ENCODE data around the gene PAK4.

Gene PAK4

DNA sequence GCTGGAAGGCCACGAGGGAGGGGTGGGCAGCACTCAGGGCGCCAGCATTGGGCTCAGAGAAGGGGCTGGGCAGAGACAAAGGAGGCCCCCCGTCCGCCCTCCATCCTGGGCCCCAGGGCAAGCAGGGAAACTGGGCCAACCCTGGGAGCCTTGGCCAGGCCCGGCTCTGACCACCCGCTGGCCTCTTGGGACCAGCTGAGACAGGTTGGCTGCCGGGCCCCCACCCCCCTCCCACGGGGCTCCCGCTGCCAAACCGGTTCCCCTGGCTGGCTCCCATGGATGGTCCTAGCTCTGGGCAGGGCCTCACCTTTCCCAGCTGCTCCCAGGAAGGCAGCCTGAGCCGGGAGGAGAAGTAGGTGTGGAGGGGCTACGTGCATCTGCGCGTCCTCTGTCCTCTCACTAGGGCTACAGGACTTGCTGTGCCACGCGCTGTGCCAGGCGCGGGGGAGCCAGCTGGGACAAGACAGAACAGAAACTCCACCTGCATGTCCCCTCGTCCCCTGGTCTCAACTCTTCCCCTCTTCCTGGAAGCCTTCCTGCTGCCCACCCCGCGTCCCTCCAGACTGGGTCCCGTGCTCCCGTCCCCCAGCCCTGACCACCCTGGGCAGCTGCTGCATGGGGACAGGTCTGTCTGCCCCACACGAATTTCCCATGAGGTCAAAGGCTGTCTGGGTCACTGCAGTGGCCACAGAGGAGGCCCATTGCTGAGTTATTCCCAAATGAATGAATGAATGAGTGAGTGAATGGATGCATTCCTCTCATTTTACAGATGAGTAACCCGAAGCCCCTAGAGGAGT lies 42.1 kb downstream of the PAK4 start:
- DNase-seq, result no peak

DNA sequence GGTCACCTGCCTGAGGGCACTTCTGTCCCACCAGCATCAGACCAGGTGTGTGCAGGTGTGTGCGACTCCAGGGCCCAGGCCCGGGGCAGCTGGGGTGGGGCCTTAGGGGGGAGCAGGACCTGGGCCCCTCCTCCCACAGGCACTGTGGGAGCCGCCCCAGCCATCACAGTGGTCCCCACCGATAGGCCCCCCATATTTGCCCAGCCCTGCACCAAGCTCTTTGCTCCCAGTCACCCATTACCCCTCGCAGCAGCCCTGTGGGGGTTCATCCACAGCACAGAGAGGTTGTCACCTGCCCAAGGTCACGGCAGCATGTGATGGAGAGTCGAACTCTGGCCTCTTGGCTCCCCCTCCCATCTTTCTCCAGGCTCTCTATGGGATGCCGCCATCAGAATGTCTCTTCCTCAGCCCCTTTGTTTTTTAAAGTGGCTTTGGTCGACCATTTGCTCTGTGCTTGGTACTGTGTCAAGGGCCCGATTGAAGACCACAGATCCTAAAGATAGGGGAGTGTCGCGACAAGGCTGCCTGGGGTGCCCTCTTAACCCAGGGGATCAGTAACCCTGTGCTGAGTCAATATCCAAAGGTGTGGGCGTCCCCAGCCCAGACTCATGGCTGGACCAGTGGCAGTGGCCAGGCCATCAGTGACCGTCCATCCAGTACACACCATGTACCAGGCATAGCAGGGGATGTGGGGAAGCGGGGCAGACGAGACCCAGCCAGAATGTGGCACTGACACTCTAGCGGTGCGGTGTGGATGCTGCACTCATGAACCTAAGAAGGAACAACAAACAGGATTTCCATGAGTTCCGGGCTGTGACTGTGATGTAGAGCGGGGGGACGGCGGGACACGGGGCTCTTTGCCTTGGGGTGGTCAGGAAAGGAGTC lies 42.9 kb downstream of the PAK4 start:
- DNase-seq, result no peak

DNA sequence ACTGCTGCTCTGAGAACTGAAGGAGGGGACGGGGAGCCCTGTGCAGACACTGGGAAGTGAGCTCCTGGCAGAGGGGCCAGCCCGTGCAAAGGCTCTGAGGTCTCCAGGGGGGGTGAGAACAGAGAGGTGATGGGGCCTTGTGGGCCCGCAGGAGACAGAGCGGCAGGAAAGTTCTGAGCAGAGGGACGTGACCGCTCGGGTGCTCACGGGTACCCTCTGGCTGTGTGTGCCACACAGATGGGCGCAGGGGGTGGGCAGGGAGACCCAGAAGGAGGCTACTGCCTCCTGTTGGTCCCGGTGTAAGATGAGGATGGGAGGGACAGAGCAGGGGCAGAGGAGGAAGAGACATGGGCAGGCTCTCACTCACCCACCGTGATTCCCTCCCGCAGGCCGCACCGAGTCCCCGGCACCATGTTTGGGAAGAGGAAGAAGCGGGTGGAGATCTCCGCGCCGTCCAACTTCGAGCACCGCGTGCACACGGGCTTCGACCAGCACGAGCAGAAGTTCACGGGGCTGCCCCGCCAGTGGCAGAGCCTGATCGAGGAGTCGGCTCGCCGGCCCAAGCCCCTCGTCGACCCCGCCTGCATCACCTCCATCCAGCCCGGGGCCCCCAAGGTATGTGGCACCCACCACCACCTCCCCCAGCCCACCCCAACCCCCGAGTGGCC lies 43.7 kb downstream of the PAK4 start:
- DNase-seq, result no peak

- no peak for DNase-seq
These were observed 45.0 kb downstream of the PAK4 start for GRCh38 chr19:39170386-39171231.

GRCh38 chr19:39171479-39172465 lies 46.2 kb downstream of the PAK4 start:
- DNase-seq, result no peak

DNA sequence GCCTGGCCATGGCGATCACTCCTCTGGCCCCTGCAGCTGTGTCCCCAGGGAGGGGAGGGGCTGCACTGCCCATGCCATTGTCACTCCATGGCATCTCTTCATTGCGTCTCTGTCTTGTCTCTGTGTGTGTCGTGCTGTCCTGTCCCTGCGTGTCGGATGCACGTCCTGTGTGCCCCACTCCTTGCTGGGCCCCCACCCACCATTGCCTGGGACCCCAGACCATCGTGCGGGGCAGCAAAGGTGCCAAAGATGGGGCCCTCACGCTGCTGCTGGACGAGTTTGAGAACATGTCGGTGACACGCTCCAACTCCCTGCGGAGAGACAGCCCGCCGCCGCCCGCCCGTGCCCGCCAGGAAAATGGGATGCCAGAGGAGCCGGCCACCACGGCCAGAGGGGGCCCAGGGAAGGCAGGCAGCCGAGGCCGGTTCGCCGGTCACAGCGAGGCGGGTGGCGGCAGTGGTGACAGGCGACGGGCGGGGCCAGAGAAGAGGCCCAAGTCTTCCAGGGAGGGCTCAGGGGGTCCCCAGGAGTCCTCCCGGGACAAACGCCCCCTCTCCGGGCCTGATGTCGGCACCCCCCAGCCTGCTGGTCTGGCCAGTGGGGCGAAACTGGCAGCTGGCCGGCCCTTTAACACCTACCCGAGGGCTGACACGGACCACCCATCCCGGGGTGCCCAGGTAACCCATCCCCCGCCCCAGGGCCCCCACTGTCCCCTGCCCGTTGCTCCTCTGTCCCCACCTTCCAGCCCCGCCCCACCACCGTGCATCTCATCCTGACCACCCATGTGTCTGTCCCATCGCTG lies 47.3 kb downstream of the PAK4 start:
- DNase-seq, result no peak

DNA sequence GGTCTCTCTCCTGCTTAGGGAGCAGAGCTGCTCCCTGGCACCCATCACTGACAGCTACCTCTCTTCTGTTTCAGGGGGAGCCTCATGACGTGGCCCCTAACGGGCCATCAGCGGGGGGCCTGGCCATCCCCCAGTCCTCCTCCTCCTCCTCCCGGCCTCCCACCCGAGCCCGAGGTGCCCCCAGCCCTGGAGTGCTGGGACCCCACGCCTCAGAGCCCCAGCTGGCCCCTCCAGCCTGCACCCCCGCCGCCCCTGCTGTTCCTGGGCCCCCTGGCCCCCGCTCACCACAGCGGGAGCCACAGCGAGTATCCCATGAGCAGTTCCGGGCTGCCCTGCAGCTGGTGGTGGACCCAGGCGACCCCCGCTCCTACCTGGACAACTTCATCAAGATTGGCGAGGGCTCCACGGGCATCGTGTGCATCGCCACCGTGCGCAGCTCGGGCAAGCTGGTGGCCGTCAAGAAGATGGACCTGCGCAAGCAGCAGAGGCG lies 48.0 kb downstream of the PAK4 start:
- no peak for DNase-seq

GRCh38 chr19:39174142-39174541 lies 48.6 kb downstream of the PAK4 start:
- DNase-seq, result no peak

DNA sequence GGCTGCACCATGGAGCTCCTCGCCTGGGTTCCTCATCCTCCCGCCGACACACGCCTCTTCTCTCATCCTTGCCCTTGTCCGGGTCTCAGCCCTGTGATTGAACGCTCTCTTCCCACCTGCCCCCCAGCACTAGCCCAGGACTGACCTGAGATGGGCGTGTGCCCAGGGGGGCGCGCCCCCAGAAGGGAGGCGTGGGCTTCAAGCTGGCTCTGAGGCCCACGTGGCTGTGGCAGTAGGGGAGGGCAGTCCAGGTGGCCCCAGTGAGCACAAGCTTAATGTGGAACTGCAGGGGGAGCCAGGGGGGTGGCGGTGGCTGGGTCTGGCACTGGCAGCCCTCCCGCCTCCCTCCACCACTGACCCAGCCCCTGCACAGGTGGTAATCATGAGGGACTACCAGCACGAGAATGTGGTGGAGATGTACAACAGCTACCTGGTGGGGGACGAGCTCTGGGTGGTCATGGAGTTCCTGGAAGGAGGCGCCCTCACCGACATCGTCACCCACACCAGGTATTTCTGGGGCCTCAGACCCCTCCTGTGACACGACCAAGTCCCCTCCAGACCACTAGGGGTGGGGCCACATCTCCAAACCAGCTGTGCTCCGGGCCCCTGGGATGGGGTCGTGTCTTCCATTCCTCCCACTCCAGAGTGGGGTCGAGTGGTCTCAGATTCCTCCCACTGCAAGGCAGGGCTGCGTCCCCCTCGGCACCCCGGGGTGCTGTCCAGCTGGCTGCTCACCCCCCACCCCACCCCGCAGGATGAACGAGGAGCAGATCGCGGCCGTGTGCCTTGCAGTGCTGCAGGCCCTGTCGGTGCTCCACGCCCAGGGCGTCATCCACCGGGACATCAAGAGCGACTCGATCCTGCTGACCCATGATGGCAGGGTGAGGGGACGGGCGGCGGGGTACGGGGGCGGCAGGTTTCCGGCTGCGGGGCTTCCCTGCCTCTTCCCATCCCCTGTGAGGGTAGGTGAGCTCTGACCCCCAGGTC lies 49.3 kb downstream of the PAK4 start:
- no peak for DNase-seq

DNA sequence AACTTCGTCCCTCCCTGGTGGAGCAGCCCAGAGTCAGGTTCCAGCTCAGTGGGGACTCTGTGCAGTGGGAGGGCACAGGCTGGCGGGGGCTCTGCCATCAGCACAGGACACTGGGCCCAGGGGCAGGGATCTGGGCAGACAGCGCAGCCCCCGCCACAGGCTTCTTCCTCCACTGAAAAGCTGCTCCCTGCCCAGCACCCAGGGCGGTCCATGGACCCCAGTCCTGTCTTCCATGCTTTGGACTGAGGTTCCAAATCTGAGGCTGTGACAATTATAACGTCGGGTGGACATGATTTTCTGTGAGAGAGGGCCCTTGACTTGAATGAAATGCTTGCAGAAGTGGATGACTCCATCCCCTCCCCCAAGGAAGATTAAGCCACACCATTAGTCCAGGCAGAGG lies 50.0 kb downstream of the PAK4 start:
- DNase-seq, result no peak

GRCh38 chr19:39177110-39177699 lies 51.6 kb downstream of the PAK4 start:
- DNase-seq, result no peak

DNA sequence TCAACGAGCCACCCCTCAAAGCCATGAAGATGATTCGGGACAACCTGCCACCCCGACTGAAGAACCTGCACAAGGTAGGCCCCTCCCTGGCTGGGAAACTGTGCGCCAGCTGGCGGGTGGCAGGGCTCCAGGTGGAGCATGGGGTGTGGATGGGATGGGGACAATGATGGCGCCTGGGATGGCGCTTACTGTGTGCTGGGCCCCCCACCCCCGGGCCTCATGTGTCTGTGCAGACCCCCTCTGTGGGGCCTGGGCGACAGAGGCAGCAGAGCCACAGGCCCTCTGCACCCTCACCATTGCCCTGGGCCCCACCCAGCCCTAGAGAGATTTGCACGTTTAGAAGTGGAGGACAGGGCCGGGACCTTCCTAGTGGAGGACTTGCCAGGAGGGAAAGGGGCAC lies 52.1 kb downstream of the PAK4 start:
- no peak for DNase-seq

DNA sequence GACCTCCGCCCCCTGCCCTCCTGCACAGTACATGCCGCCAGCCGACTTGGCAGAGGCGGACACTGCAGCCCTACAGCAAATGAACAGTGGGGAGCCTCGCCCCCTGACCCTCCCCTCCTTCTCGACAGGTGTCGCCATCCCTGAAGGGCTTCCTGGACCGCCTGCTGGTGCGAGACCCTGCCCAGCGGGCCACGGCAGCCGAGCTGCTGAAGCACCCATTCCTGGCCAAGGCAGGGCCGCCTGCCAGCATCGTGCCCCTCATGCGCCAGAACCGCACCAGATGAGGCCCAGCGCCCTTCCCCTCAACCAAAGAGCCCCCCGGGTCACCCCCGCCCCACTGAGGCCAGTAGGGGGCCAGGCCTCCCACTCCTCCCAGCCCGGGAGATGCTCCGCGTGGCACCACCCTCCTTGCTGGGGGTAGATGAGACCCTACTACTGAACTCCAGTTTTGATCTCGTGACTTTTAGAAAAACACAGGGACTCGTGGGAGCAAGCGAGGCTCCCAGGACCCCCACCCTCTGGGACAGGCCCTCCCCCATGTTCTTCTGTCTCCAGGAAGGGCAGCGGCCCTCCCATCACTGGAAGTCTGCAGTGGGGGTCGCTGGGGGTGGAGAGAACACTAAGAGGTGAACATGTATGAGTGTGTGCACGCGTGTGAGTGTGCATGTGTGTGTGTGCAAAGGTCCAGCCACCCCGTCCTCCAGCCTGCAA lies 52.9 kb downstream of the PAK4 start:
- no peak for DNase-seq

DNA sequence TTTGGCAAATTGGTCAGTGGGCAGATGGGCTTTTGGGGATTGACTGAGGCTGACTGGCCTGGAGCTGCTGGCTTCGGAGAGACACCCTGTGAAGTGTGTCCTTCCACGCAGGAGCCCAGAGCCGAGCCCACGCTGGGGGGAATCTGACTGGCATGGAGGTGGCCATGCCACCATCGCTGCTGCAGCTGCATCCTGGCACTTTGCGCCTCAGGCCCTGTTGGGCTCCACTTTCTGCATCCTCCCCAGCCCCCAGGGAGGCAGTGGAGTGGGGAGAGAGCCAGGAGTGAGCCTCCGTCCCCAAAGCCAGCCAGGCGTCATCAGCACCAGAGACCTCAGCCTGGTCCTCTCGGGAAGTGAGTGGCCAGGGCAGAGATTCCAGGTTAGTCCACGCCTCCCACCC lies 54.2 kb downstream of the PAK4 start:
- DNase-seq, result no peak

- no peak for DNase-seq
These were observed 55.2 kb downstream of the PAK4 start for GRCh38 chr19:39180749-39181148.

DNA sequence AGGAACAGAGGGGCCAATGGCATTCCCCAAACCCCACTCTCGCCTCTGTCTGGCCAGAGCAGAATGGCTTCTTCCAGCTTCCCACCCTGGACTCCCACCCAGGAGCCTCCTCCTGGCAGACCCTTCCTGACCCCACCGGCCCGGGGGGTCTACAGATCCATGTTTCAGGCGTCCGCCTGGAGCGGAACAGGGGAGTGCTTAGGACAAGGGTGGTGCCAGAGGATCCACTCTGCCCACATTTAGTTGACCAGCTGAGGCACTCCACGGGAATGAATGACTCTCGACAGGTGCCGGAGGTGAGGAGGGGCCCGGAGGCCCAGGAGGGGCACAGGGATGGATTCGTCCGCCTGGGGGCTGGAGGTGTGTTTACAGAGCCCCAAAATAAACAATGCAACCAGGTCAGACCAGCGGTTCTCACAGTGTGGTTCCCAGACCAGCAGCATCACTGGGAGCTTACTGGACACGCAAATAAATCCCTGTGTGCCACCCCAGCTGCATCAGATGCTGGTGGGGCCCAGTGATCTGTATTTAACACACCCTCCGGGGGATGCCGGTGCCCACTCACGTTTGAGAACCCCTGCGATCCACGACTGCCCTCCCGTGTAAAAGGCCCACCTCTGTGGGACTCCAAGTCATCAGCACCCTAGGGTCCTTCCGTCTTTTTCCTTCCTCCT lies 56.1 kb downstream of the PAK4 start:
- DNase-seq, result no peak

DNA sequence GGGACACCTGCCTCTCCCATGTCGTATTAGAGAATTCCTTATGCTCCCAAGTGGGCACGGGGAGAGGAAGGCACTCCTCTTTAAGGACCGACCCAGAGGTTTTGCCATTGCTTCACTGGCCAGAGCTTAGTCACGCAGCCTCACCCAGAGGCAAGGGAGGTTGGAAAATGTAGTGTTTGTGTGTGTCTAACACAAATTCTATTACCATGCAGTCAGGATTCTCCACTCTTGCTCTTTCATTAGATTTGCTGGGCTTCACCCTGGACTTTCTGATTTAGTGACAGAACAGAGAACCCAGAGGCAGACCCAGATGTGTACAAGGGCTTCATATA lies 56.6 kb downstream of the PAK4 start:
- DNase-seq, result no peak

DNA sequence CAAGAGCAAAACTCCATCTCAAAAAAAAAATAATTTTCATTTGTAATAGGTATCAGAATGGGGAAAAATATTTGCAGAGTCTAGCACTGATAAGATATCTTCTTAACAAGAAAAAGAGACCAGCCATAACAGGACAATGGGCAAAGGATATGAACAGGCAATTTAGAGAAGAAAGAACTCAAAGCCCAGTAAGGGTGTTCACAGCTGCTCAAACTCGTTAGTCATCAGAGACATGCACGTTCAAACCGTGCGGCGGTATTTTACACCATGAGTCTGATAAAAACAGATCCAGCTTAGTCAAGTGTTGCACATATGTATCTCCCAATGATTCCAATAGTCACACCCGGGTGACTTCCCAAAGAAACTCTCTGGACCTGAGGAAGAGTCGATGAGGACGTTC lies 57.5 kb downstream of the PAK4 start:
- no peak for DNase-seq
